Mesothelial cell of epicardium (in vitro differentiated cells): ENCODE data around the gene ARHGEF17. TPM values are rescaled to one million over a fixed set of nuclear protein-coding genes. Genes with fewer than 3 reads are reported as not detected.

Experiments used
- DNase-seq, 2 experiments: peaks; one replicate each; pipeline ENCODE4 v3.0.0; 2021; ENCODE audit warnings: low spot score in 2 of 2; ENCODE audit not compliant: unreplicated experiment in 2 of 2
- H3K27ac Mint-ChIP-seq: 2 replicates; pipeline ENCODE4 v1.8.0; 2021; ENCODE audit warnings: mixed read lengths
- H3K27me3 Mint-ChIP-seq: 2 replicates; pipeline ENCODE4 v1.8.0; 2021; ENCODE audit warnings: low read depth, mixed read lengths
- H3K36me3 Mint-ChIP-seq: 2 replicates; pipeline ENCODE4 v1.8.0; 2021; ENCODE audit warnings: mixed read lengths
- H3K4me1 Mint-ChIP-seq: 2 replicates; pipeline ENCODE4 v1.8.0; 2021; ENCODE audit warnings: mixed read lengths
- H3K4me3 Mint-ChIP-seq: 2 replicates; pipeline ENCODE4 v1.8.0; 2021; ENCODE audit warnings: mild to moderate bottlenecking, moderate library complexity, mixed read lengths
- H3K9me3 Mint-ChIP-seq: 2 replicates; pipeline ENCODE4 v1.8.0; 2021; ENCODE audit warnings: mixed read lengths
- CTCF ChIP-seq: fragments of 200-600 bp; sonication (generic); IDR thresholded peaks from one replicate; pipeline ENCODE4 v1.5.0; 2021; ENCODE audit warnings: antibody characterized with exemption; ENCODE audit not compliant: unreplicated experiment
- total RNA-seq: library from RNA; stranded (reverse); gene quantifications from 3 replicates; pipeline ENCODE4 v1.2.1, GENCODE V29; 2021

ARHGEF17 gene
- total RNA-seq, 1 donor from 2014 or later: 150 TPM

GRCh38 chr11:73383249-73384124 lies 75.4 kb downstream of the ARHGEF17 start:
- no peaks in the 10 kb centered on the region for H3K36me3 Mint-ChIP-seq
- peaks cover 39% of the 10 kb centered on the region for H3K4me1 Mint-ChIP-seq
- no peaks in the 10 kb centered on the region for H3K27me3 Mint-ChIP-seq
- H3K9me3 Mint-ChIP-seq: no peaks in the 10 kb centered on the region
- TF ChIP-seq CTCF: no peak
- no peak for DNase-seq
- H3K27ac Mint-ChIP-seq: no peak overlapping the region
- H3K4me3 Mint-ChIP-seq: no peak overlapping the region

- no peaks in the 10 kb centered on the region for H3K36me3 Mint-ChIP-seq
- H3K4me1 Mint-ChIP-seq: peaks cover 42% of the 10 kb centered on the region
- no peak overlapping the region for H3K27ac Mint-ChIP-seq
- H3K27me3 Mint-ChIP-seq: no peaks in the 10 kb centered on the region
- no peak overlapping the region for H3K4me3 Mint-ChIP-seq
- DNase-seq: no peak
- no peak for TF ChIP-seq CTCF
- H3K9me3 Mint-ChIP-seq: no peaks in the 10 kb centered on the region
Observed at GRCh38 chr11:73384125-73384441, 76.0 kb downstream of the ARHGEF17 start.

DNA sequence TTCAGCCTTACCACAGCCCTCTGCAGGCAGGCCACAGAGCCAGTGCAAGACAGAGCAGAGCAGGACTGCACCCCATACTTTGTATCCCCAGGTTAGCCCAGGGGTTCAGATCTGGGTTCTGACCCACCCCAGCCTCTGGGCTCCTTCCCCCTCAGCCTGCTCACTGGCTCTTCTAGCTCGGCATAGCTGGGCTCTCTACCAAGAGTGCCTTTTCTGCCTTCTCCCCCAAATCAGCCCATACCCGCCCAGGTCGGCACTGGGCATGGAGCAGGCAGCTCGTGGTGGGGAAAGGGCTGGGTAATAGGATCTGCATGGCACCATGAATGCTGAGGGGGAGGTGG lies 76.4 kb downstream of the ARHGEF17 start:
- Mint-ChIP-seq H3K4me1 (peaks cover 42% of the 10 kb centered on the region), H3K27ac (no peak overlapping the region), H3K4me3 (no peak overlapping the region), H3K9me3 (no peaks in the 10 kb centered on the region), H3K36me3 (no peaks in the 10 kb centered on the region), H3K27me3 (no peaks in the 10 kb centered on the region)
- TF ChIP-seq CTCF: no peak
- no peak for DNase-seq

- peak overlapping the region; percentile 43 for H3K27ac Mint-ChIP-seq
- no peaks in the 10 kb centered on the region for H3K9me3 Mint-ChIP-seq
- no peak for DNase-seq
- H3K27me3 Mint-ChIP-seq: no peaks in the 10 kb centered on the region
- no peak for TF ChIP-seq CTCF
- no peak overlapping the region for H3K4me3 Mint-ChIP-seq
- H3K36me3 Mint-ChIP-seq: no peaks in the 10 kb centered on the region
- H3K4me1 Mint-ChIP-seq: peaks cover 42% of the 10 kb centered on the region
Observed at GRCh38 chr11:73384872-73385689, 77.0 kb downstream of the ARHGEF17 start.

GRCh38 chr11:73386016-73386415 lies 77.9 kb downstream of the ARHGEF17 start:
- H3K27me3 Mint-ChIP-seq: no peaks in the 10 kb centered on the region
- no peak overlapping the region for H3K27ac Mint-ChIP-seq
- H3K4me3 Mint-ChIP-seq: no peak overlapping the region
- no peak for TF ChIP-seq CTCF
- DNase-seq: no peak
- H3K9me3 Mint-ChIP-seq: no peaks in the 10 kb centered on the region
- H3K4me1 Mint-ChIP-seq: peaks cover 42% of the 10 kb centered on the region
- no peaks in the 10 kb centered on the region for H3K36me3 Mint-ChIP-seq
